Right lobe of liver (tissue), 4 donors: Measurements from ENCODE around the gene KIF3B.

ENCODE experiments used
- CTCF ChIP-seq, 4 donors: fragments of 200-600 bp in 3 of 4; fragments of 450-650 bp in 1 of 4; IDR thresholded peaks; one replicate each; pipeline versions ENCODE4 v1.5.1 to v1.8.0; 2016 to 2022; ENCODE audit warnings: antibody characterized with exemption in 4 of 4, mild to moderate bottlenecking in 2 of 4
- POLR2A ChIP-seq: fragments of 450-650 bp; IDR thresholded peaks from one replicate; pipeline ENCODE4 v1.6.1; 2017; ENCODE audit warnings: antibody characterized with exemption, mild to moderate bottlenecking
- donor health status: DM: no; HTN: no; CAD: no.
- donor health status: DM: no; HTN: no; CAD: no.
- donor health status: DM: no; HTN: yes; CAD: no.

- TF ChIP-seq CTCF (IDR thresholded peaks at IDR 0.05): no peak
- TF ChIP-seq POLR2A: no peak
Measured at GRCh38 chr20:32312718-32313424, 35.4 kb downstream of the KIF3B start.
